T47D (cell line): Measurements from ENCODE around the gene PGGHG.
"Not testable (repeated sequence)": the region's sequence is repeated elsewhere in the genome, so short reads cannot be mapped to it uniquely, and the experiment has no call there.

Experiments
- DNase-seq, 2 experiments: peaks; one replicate each; pipeline versions ENCODE4 v3.0.0 to v3.0.0-alpha.2; 2011 to 2012; ENCODE audit warnings: low read depth in 1 of 2, low spot score in 1 of 2
- JUND ChIP-seq: IDR thresholded peaks from 2 replicates; pipeline ENCODE4 v1.6.1; 2012; ENCODE audit warnings: low read depth
- in situ Hi-C: cut with HindIII; loops from 2 replicates; pipeline ENCODE4 v1.10.0; 2016; ENCODE audit warnings: low sequenced_read_pairs, low pct_unique_long_range_greater_than_20kb

The PGGHG gene

DNA sequence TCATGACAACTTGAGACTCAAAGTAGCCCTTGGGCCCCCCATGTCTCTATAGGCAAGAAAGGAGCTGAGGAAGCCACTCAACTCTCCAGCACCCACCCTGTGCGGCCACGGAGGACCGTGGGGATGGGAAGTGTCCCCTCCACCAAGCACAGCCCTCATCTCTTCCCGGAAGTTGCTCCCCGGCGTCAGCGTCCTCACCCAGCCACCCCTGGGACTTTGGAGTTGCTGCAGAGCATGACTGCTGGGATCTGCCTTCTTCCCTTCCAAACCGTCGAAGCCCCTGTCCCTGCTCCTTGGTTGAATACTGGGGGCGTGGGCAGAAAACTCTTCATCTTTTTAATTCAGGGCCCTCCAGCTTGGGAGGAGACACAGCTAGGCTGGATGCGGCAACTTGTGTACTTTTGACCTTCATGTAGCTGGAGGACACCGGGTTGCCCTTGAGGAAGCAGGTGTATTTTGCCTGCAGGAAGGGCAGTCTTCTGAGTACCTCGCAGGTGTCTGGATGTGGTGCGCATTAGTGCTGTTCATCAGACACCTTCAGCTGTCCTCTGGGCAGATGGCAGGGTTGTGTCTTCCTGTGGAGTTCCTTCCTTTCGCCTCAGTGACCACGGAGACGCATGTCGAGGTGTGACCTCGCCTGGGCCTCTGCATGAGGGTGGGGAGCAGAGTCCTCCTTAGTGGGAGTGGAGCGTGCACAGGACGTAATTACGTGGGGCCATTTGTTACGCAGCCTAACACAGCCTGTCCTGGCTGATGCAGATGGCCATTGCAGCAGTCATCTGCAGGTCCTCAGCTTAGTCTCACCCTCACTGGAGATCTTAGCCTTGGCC lies 43.9 kb downstream of the PGGHG start:
- no peak for TF ChIP-seq JUND
- DNase-seq, result no peak
- in situ Hi-C loops, result no loop called here

DNA sequence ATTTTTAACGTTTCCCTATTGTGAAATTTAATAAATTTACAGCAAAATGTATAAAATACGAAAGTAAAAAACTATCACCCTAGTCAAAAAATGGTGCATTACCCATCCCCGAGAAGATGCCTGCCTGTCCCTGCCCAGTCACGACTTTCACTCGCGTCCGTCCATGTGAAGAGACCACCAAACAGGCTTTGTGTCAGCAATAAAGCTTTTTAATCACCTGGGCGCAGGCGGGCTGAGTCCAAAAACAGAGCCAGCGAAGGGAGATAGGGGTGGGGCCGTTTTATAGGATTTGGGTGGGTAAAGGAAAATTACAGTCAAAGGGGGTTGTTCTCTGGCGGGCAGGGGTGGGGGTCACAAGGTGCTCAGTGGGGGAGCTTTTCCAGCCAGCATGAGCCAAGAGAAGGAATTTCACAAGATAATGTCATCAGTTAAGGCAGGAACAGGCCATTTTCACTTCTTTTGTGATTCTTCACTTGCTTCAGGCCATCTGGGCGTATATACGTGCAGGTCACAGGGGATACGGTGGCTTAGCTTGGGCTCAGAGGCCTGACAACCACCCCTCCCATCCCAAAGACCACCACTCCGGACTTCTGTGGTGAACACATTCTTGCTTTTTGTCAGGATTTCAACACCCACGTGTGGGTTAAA lies 44.8 kb downstream of the PGGHG start:
- in situ Hi-C loops, DNase-seq: not testable (repeated sequence)

DNA sequence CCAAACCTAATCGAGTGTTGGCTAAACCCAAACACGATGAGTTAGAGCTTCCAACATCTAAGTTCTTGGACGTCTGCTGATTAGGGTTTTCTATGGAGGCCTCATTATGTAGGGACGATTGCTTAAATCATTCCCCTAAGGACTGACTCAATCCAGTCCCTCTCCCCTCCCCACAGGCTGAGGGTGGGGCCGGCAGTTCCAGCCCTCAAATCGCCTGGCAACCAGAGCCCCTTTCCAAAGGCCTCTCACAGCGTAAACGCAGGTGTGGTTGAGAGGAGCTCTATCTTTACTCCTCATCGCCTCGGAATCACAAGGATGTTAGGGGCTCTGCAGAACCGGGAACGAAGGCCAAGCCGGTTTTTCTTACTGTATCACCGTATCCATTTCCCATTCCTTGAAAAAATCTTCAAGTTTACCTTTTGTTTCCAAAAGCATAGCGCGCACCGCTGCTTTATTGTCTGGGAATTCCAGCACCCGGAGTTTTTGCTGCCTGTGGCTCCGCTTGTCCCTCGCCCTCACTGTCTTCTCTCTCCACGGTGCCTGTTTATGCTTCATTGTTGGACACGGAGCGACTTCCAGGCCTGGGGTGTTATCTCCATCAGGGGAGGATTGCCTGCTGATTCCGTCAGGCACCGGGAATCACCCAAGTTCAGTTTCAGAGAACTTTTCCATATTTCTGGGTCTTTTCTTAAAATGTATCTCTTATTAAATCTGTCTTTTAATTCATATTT lies 45.5 kb downstream of the PGGHG start:
- no peak for DNase-seq
- no peak for TF ChIP-seq JUND
- in situ Hi-C loops, result no loop called here

DNA sequence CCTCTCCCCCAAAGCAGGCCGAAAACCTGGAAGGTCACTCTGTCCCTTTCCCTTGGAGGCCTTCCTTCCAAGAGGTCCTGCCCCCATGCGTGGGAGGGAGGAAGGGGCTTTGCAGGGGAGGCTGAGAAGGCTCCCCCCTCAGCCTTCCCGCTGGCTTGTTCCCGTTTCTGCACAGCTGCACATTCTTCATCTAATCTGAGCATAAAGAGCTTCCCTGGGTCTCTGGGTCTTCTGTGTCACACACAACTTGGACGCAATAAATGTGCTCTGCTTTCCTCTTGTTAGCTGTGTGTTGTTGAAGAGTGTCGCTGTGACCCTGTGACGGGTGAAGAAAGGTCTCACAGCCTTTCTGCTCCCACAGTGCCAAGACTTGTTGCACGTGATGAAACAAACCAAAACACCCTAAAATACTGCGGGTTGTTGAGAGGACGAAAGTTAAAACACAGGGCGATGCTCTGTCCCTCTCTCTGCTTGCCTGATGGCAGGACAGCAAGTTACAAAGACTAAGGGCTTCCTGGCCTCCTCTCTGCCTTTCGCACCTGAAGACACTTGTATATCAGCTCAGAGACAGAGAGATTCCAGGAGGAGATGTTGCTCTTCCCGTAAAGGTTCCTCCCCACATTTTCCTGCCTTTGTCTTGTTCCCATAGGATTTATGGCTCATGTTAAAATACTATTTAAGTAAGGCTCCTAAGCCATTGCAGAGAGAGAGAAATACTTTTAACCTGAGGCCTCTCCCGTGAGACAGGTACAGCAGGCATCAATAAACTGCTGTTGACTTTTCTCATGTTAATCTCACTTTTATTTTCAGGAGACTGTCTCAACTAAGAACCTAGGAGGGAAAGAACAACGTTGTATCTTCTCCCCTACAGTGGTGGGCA lies 47.1 kb downstream of the PGGHG start:
- in situ Hi-C loops, result no loop called here
- DNase-seq, result no peak
- TF ChIP-seq JUND, result no peak

- no peak for TF ChIP-seq JUND
- in situ Hi-C loops, result no loop called here
- DNase-seq, result no peak
Measured at GRCh38 chr11:336659-337198, 47.8 kb downstream of the PGGHG start.

GRCh38 chr11:337711-338110 lies 48.8 kb downstream of the PGGHG start:
- no peak for TF ChIP-seq JUND
- no peak for DNase-seq
- in situ Hi-C loops, result no loop called here

DNA sequence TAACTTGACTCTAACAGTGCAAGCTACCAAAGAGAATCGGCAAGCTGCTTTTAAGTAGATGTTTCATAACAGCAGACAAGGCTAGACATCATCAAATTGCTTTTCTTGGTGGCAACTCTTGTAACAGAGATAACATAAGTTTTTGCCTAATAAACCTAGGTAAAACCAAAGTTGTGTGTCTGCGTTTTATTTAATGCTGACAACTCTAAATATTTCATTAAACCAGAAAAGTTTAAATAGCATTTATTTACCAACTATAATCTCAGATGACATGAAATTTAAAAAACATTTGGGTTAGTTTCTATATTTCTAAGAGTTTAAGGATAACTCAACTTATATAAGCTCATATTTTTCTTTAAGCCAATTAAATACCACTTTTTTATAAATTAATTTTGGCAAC lies 51.0 kb downstream of the PGGHG start:
- in situ Hi-C loops, result no loop called here
- TF ChIP-seq JUND, result no peak
- DNase-seq, result no peak

DNA sequence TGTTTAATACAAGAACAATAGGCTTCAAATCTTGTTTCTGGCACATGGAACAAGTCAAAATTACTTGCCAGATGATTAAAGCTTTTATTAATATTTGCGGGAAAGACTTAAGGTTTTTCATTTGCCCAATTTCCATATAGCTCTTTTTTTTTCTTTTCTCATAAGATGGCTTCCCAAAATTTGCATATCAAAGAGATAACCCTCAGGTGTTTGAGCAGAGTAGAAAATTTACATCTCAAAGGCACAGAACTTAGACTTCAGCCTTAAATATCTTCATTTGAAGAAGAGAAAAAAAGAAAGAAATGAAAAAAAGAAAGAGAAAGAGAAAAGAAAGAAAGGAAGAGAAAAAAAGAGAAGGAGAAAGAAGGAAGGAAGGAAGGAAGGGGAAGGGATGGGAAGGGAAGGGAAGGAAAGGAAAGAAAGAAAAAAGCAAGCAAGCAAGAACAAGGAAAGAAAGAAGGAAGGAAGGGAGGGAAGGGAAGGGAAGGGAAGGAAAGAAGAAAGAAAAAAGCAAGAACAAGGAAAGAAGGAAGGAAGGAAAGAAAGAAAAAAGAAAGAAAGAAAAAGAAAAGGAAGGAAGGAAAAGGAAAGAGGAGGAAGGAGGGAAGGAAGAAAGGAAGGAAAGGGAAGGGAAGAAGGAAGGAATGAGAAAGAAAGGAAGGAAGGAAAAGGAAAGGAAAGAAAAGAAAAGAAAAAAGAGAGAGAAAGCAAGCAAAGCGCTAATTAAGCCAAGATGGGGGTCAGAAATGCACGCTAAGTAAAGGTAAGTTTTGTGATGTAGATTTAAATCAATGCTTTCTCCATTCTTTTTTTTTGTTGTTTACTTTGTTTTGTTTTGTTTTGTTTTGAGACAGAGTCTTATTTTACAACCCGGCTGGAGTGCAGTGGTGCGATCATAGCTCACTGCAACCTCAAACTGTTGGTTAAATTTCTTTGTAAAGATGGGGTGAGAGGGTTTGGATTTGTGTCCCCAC lies 51.9 kb downstream of the PGGHG start:
- in situ Hi-C loops, result no loop called here
- TF ChIP-seq JUND, result no peak
- no peak for DNase-seq

DNA sequence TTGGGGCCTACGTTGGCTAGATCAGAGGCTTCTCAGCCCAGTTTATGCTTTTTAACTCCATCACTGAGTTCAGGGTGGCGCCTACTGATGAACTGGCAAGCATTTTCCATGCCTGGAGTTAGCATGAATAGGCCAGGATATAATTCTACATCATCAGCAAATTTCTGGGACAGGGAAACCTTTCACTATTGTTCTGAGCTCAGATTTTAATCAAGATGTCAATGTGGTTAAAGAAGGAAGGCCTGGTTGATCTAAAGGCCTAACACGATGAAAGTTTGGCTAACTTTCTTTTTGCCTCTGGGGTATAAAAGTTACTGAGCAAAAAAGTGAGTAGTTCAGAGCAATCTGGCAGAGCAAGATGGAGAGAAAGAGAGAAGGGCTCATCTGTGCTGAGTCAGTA lies 53.4 kb downstream of the PGGHG start:
- TF ChIP-seq JUND, result no peak
- in situ Hi-C loops, result no loop called here
- no peak for DNase-seq

- DNase-seq, result no peak
- in situ Hi-C loops, result no loop called here
- TF ChIP-seq JUND, result no peak
Measured at GRCh38 chr11:344836-345578, 56.1 kb downstream of the PGGHG start.
